GM20431 (cell line): ENCODE results near the gene TRPM7.
"Not testable (repeated sequence)": the region's sequence is repeated elsewhere in the genome, so short reads cannot be mapped to it uniquely, and the experiment has no call there.

Experiments used
- in situ Hi-C: fragments of 300-500 bp; cut with MseI, MboI; formaldehyde crosslinking; loops from one replicate; pipeline ENCODE4 v1.15.0; 2020; ENCODE audit warnings: low sequenced_read_pairs; ENCODE audit not compliant: unreplicated experiment

TRPM7 gene

GRCh38 chr15:50686469-50687301 is at the start of gene TRPM7:
TRPM7 (minus strand) TSS chr15:50686797; CDS start chr15:50686533, 264 bp downstream.
- in situ Hi-C loops: no loop called here

- in situ Hi-C loops: no loop called here
These were observed 48.6 kb upstream of the TRPM7 start for GRCh38 chr15:50735156-50735555.

GRCh38 chr15:50726315-50726714 is 39.7 kb upstream of the TRPM7 start:
- in situ Hi-C loops: no loop called here

GRCh38 chr15:50718700-50719125 is 32.1 kb upstream of the TRPM7 start:
- in situ Hi-C loops: no loop called here

GRCh38 chr15:50712018-50712417 is 25.4 kb upstream of the TRPM7 start:
- in situ Hi-C loops: no loop called here

GRCh38 chr15:50710585-50710984 is 24.0 kb upstream of the TRPM7 start:
- in situ Hi-C loops: no loop called here

- in situ Hi-C loops: no loop called here
These were observed 21.4 kb upstream of the TRPM7 start for GRCh38 chr15:50707878-50708427.

- in situ Hi-C loops: no loop called here
These were observed 16.3 kb upstream of the TRPM7 start for GRCh38 chr15:50702762-50703334.

GRCh38 chr15:50698101-50698500 is 11.5 kb upstream of the TRPM7 start:
- in situ Hi-C loops: no loop called here

- in situ Hi-C loops: no loop called here
These were observed 10.7 kb upstream of the TRPM7 start for GRCh38 chr15:50697109-50697797.

- in situ Hi-C loops: not testable (repeated sequence)
These were observed 8.1 kb upstream of the TRPM7 start for GRCh38 chr15:50694634-50695165.

- in situ Hi-C loops: no loop called here
These were observed 805 bp upstream of the TRPM7 start for GRCh38 chr15:50687302-50687902.

GRCh38 chr15:50685976-50686468 is 575 bp downstream of the TRPM7 start:
- in situ Hi-C loops: no loop called here

GRCh38 chr15:50685191-50685975 is 1.2 kb downstream of the TRPM7 start:
- in situ Hi-C loops: no loop called here

GRCh38 chr15:50681467-50681866 is 5.1 kb downstream of the TRPM7 start:
- in situ Hi-C loops: no loop called here

GRCh38 chr15:50676799-50677483 is 9.7 kb downstream of the TRPM7 start:
- in situ Hi-C loops: no loop called here

- in situ Hi-C loops: no loop called here
These were observed 11.0 kb downstream of the TRPM7 start for GRCh38 chr15:50675535-50676144.

- in situ Hi-C loops: no loop called here
These were observed 16.5 kb downstream of the TRPM7 start for GRCh38 chr15:50670115-50670514.
